H9 (cell line): ENCODE data around the gene MYH7. TPM values are rescaled to one million over a fixed set of nuclear protein-coding genes. Genes with fewer than 3 reads are reported as not detected.

Experiments used
- DNase-seq: peaks from one replicate; pipeline ENCODE4 v3.0.0-alpha.2; 2017
- H2AFZ ChIP-seq: one replicate; pipeline ENCODE4 v1.6.1; 2013; ENCODE audit warnings: mild to moderate bottlenecking, low read length, control low read depth, moderate library complexity
- H2AK5ac ChIP-seq: 2 replicates; pipeline ENCODE4 v1.6.1; 2013; ENCODE audit warnings: low read length, control low read depth, mixed read lengths; ENCODE audit not compliant: insufficient read length
- H2BK120ac ChIP-seq: one replicate; pipeline ENCODE4 v1.6.1; 2013; ENCODE audit warnings: low read depth, mild to moderate bottlenecking, low read length, control low read depth, inconsistent platforms; ENCODE audit not compliant: poor library complexity, severe bottlenecking
- H2BK12ac ChIP-seq: 2 replicates; pipeline ENCODE4 v1.6.1; 2013; ENCODE audit warnings: low read length, control low read depth, mixed read lengths, low read depth; ENCODE audit not compliant: insufficient read length
- H2BK15ac ChIP-seq: 2 replicates; pipeline ENCODE4 v1.6.1; 2013; ENCODE audit warnings: low read depth, low read length, control low read depth
- H2BK20ac ChIP-seq: one replicate; pipeline ENCODE4 v1.6.1; 2013; ENCODE audit warnings: low read depth, mild to moderate bottlenecking, low read length, control low read depth, inconsistent platforms; ENCODE audit not compliant: poor library complexity, severe bottlenecking
- H2BK5ac ChIP-seq: 2 replicates; pipeline ENCODE4 v1.6.1; 2013; ENCODE audit warnings: low read length, control low read depth, mixed read lengths; ENCODE audit not compliant: insufficient read length
- H3K14ac ChIP-seq: 2 replicates; pipeline ENCODE4 v1.6.1; 2013; ENCODE audit warnings: low read length, control low read depth; ENCODE audit not compliant: insufficient read depth
- H3K18ac ChIP-seq: 2 replicates; pipeline ENCODE4 v1.6.1; 2013; ENCODE audit warnings: low read depth, mild to moderate bottlenecking, mixed read lengths, low read length, control low read depth; ENCODE audit not compliant: insufficient read length
- H3K23ac ChIP-seq: 2 replicates; pipeline ENCODE4 v1.6.1; 2013; ENCODE audit warnings: low read length, control low read depth, mixed read lengths, low read depth; ENCODE audit not compliant: insufficient read length
- H3K23me2 ChIP-seq: 2 replicates; pipeline ENCODE4 v1.6.1; 2013; ENCODE audit warnings: low read depth, mild to moderate bottlenecking, mixed read lengths, low read length, control low read depth; ENCODE audit not compliant: insufficient read length, poor library complexity, severe bottlenecking
- H3K27ac ChIP-seq: 2 replicates; pipeline ENCODE4 v1.5.1; 2013; ENCODE audit warnings: low read length, control low read depth, mixed read lengths, low read depth; ENCODE audit not compliant: insufficient read length
- H3K27me3 ChIP-seq: 2 replicates; pipeline ENCODE4 v1.6.1; 2013; ENCODE audit warnings: low read length, control low read depth, inconsistent platforms; ENCODE audit not compliant: insufficient read depth
- H3K4ac ChIP-seq: 2 replicates; pipeline ENCODE4 v1.6.1; 2013; ENCODE audit warnings: low read depth, mild to moderate bottlenecking, control low read depth, inconsistent platforms, low read length, moderate library complexity
- H3K4me1 ChIP-seq: 2 replicates; pipeline ENCODE4 v1.6.1; 2013; ENCODE audit warnings: low read length, control low read depth, inconsistent platforms; ENCODE audit not compliant: insufficient read depth
- H3K4me2 ChIP-seq: 2 replicates; pipeline ENCODE4 v1.6.1; 2013; ENCODE audit warnings: low read length, control low read depth, mixed read lengths; ENCODE audit not compliant: insufficient read length, insufficient read depth
- H3K56ac ChIP-seq: 2 replicates; pipeline ENCODE4 v1.6.1; 2013; ENCODE audit warnings: low read depth, mild to moderate bottlenecking, mixed read lengths, low read length, control low read depth; ENCODE audit not compliant: insufficient read length
- H3K79me1 ChIP-seq: 2 replicates; pipeline ENCODE4 v1.6.1; 2013; ENCODE audit warnings: low read depth, mild to moderate bottlenecking, moderate library complexity, low read length, control low read depth, inconsistent platforms; ENCODE audit not compliant: insufficient read depth, poor library complexity, severe bottlenecking
- H3K79me2 ChIP-seq: 2 replicates; pipeline ENCODE4 v1.6.1; 2013; ENCODE audit warnings: low read length, control low read depth, inconsistent platforms; ENCODE audit not compliant: insufficient read depth
- H3K9ac ChIP-seq: 2 replicates; pipeline ENCODE4 v1.6.1; 2013; ENCODE audit warnings: low read length, control low read depth, mixed read lengths; ENCODE audit not compliant: insufficient read length; ENCODE audit errors: extremely low read depth
- H3K9me3 ChIP-seq: one replicate; pipeline ENCODE4 v1.6.1; 2013; ENCODE audit warnings: low read depth, low read length, inconsistent platforms; ENCODE audit not compliant: control insufficient read depth
- H3T11ph ChIP-seq: one replicate; pipeline ENCODE4 v1.6.1; 2013; ENCODE audit warnings: mild to moderate bottlenecking, low read length, control low read depth, inconsistent platforms
- H4K20me1 ChIP-seq: one replicate; pipeline ENCODE4 v1.6.1; 2013; ENCODE audit not compliant: control insufficient read depth, insufficient read length, insufficient read depth
- H4K5ac ChIP-seq: 2 replicates; pipeline ENCODE4 v1.6.1; 2013; ENCODE audit warnings: low read depth, mild to moderate bottlenecking, mixed read lengths, low read length, control low read depth; ENCODE audit not compliant: insufficient read length
- H4K8ac ChIP-seq: replicated peaks from 2 replicates; pipeline ENCODE4 v1.6.1; 2013; ENCODE audit warnings: low read length, control low read depth, mixed read lengths, low read depth; ENCODE audit not compliant: insufficient read length
- H4K91ac ChIP-seq: 2 replicates; pipeline ENCODE4 v1.6.1; 2013; ENCODE audit warnings: low read depth, mild to moderate bottlenecking, moderate library complexity, mixed read lengths, low read length, control low read depth; ENCODE audit not compliant: insufficient read length
- H3K27ac Mint-ChIP-seq, 3 experiments: 2 replicates in 2 of 3; 3 replicates in 1 of 3; pipeline ENCODE4 v1.8.0; 2020 to 2021; ENCODE audit warnings: mixed read lengths in 3 of 3, mild to moderate bottlenecking in 1 of 3, moderate library complexity in 1 of 3
- H3K27me3 Mint-ChIP-seq: 2 replicates; pipeline ENCODE4 v1.8.0; 2021; ENCODE audit warnings: low read depth, mild to moderate bottlenecking, moderate library complexity, mixed read lengths
- H3K36me3 Mint-ChIP-seq, 3 experiments: 2 replicates in 2 of 3; 3 replicates in 1 of 3; pipeline ENCODE4 v1.8.0; 2020 to 2021; ENCODE audit warnings: low read depth in 3 of 3, mixed read lengths in 3 of 3; ENCODE audit not compliant: insufficient read depth in 1 of 3
- H3K4me1 Mint-ChIP-seq, 2 experiments: 2 replicates each; pipeline ENCODE4 v1.8.0; 2020; ENCODE audit warnings: mixed read lengths in 2 of 2
- H3K4me3 Mint-ChIP-seq, 2 experiments: 2 replicates in 1 of 2; 3 replicates in 1 of 2; pipeline ENCODE4 v1.8.0; 2020 to 2021; ENCODE audit warnings: mild to moderate bottlenecking in 2 of 2, mixed read lengths in 2 of 2, moderate library complexity in 1 of 2
- H3K9me3 Mint-ChIP-seq, 2 experiments: 2 replicates in 1 of 2; 3 replicates in 1 of 2; pipeline ENCODE4 v1.8.0; 2020; ENCODE audit warnings: mild to moderate bottlenecking in 2 of 2, mixed read lengths in 2 of 2, moderate library complexity in 1 of 2
- WGBS: extraction: QIAGEN DNeasy Blood & Tissue Kit; methylation state at CpG from one replicate; pipeline ENCODE4 v1.1.7; 2013; ENCODE audit warnings: missing lambda C conversion rate, low lambda C conversion rate, mixed read lengths; ENCODE audit not compliant: insufficient read length; ENCODE audit errors: extremely low coverage; 5-methylcytosine and 5-hydroxymethylcytosine counted together
- total RNA-seq: library from RNA; stranded (reverse); gene quantifications from 2 replicates; pipeline ENCODE4 v1.2.1, GENCODE V29; 2021
- TF ChIP-seq, protein P1 (sequence below): fragments of 200-600 bp; sonication (generic); conservative IDR thresholded peaks from 3 replicates; pipeline ENCODE4 v1.8.0; 2021; ENCODE audit warnings: antibody characterized with exemption, mild to moderate bottlenecking

Gene MYH7
- total RNA-seq, 1 experiment from 2014 or later = not detected

DNA sequence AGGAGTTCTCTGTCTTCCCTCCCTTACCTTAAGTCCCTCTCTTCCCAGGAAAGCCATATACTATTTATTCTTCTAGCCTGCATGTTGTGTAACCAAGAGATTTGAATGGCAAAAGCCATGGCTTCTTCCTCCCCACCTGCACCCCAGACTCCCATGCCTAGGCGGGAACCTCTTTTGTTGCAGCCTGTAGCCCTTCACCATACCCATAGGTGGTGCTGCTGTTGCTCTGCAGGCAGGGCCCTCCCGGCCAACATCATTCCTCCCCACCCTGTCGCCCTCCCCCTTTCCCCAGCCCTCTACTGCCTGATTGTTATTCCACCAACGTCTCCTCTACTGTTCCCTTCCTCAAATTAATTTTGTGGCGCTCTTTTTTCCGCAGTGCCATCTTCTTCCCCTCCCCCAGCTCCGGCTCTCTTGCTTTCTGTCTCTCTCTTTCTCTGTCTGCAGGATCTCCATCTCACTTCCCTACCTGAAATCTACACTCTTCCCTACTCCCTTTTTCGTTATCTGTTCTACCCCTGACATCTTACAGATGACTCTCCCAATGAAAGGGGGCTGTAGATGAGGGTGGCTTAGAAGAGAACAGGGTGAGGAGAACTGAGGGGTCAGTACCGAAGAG lies 47.9 kb upstream of the MYH7 start:
- H2BK120ac ChIP-seq = peak overlapping the region; percentile 40
- H3K79me2 ChIP-seq = no peaks in the 10 kb centered on the region
- H3K27ac ChIP-seq = peak overlapping the region; percentile 65
- H3K4ac ChIP-seq = no peak overlapping the region
- H3K4me1 ChIP-seq = peaks cover 20% of the 10 kb centered on the region
- no peaks in the 10 kb centered on the region for H3K23me2 ChIP-seq
- H3K23ac ChIP-seq = no peak overlapping the region
- peak; percentile 89 for DNase-seq
- Mint-ChIP-seq H3K27me3 (no peaks in the 10 kb centered on the region), H3K4me1 (peaks cover 58 to 64% of the 10 kb centered on the region in 2 experiments), H3K4me3 (peak overlapping the region; percentile 32 to 60), H3K36me3 (peaks cover 0 to 12% (median 3%) of the 10 kb centered on the region in 3 experiments; a peak in 4 of 7 replicates), H3K9me3 (no peaks in the 10 kb centered on the region; a peak in 1 of 5 replicates), H3K27ac (peak overlapping the region; percentile 92 to 97 (median 96))
- H2BK12ac ChIP-seq = peak overlapping the region; percentile 58
- H2AK5ac ChIP-seq = no peak overlapping the region
- H3K56ac ChIP-seq = no peak overlapping the region
- no peaks in the 10 kb centered on the region for H3K27me3 ChIP-seq
- WGBS = no CpG with 5 or more reads among the region's 9 CpGs
- no peak overlapping the region for H3K18ac ChIP-seq
- H3K9ac ChIP-seq = no peak overlapping the region
- no peak overlapping the region for H3T11ph ChIP-seq
- no peak overlapping the region; the same call in 1 of the 2 replicates for H3K14ac ChIP-seq
- H3K9me3 ChIP-seq = no peaks in the 10 kb centered on the region
- H2BK15ac ChIP-seq = no peak overlapping the region
- peak overlapping the region; percentile 18 for H3K4me2 ChIP-seq
- no peaks in the 10 kb centered on the region for H4K20me1 ChIP-seq
- TF ChIP-seq, protein P1, sequence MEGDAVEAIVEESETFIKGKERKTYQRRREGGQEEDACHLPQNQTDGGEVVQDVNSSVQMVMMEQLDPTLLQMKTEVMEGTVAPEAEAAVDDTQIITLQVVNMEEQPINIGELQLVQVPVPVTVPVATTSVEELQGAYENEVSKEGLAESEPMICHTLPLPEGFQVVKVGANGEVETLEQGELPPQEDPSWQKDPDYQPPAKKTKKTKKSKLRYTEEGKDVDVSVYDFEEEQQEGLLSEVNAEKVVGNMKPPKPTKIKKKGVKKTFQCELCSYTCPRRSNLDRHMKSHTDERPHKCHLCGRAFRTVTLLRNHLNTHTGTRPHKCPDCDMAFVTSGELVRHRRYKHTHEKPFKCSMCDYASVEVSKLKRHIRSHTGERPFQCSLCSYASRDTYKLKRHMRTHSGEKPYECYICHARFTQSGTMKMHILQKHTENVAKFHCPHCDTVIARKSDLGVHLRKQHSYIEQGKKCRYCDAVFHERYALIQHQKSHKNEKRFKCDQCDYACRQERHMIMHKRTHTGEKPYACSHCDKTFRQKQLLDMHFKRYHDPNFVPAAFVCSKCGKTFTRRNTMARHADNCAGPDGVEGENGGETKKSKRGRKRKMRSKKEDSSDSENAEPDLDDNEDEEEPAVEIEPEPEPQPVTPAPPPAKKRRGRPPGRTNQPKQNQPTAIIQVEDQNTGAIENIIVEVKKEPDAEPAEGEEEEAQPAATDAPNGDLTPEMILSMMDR = peak; percentile 91
- no peak overlapping the region for H2BK5ac ChIP-seq
- no peaks in the 10 kb centered on the region for H3K79me1 ChIP-seq
- no peak overlapping the region for H4K91ac ChIP-seq
- no peak overlapping the region for H4K5ac ChIP-seq
- H2AFZ ChIP-seq = no peak overlapping the region
- H4K8ac ChIP-seq = no peak overlapping the region
- H2BK20ac ChIP-seq = no peak overlapping the region
